HG02970 (cell line): Measurements from ENCODE around the gene CATSPER3.

Source experiments
- ATAC-seq: cut with Tn5 transposase; IDR thresholded peaks from one replicate; pipeline ENCODE4 v1.9.1; 2021; ENCODE audit warnings: mild to moderate bottlenecking, moderate library complexity, moderate number of reproducible peaks; ENCODE audit not compliant: unreplicated experiment, low FRiP score

Gene CATSPER3

DNA sequence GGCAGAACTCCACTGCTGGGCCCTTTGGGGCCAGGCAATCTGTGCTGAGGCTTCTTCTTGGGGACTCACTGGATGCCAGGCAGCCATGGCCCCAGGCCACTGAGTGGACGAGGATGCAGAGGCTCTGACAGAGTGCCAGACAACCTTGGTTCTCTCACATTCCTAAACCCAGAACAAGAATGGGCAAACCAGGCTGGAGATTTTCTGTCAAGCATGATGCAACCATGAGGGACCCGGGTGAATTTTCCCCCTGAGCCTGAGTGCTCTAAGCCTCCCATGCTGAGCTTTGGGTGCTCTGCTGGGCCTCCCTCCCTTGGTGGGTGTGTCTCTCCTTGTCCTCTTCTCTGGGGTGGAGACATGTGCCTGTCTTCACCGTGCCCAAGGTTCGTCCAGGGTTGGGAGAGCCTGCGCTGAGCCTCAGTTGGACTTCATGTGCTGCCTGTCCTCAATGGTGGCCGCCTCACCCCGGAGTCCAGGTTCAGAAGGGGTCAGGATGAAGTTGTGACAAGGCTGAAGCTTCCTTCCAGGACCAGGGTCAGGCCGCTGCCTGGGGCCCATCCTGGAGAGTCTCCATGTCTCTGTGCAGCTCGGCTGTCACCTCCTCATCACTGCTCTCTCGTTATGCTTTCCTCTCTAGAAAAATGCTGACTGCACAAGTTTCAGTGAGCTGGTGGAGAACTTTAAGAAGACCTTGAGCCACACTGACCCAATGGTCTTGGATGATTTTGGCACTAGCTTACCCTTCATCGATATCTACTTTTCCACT lies 42.2 kb downstream of the CATSPER3 start:
- no peak for ATAC-seq

DNA sequence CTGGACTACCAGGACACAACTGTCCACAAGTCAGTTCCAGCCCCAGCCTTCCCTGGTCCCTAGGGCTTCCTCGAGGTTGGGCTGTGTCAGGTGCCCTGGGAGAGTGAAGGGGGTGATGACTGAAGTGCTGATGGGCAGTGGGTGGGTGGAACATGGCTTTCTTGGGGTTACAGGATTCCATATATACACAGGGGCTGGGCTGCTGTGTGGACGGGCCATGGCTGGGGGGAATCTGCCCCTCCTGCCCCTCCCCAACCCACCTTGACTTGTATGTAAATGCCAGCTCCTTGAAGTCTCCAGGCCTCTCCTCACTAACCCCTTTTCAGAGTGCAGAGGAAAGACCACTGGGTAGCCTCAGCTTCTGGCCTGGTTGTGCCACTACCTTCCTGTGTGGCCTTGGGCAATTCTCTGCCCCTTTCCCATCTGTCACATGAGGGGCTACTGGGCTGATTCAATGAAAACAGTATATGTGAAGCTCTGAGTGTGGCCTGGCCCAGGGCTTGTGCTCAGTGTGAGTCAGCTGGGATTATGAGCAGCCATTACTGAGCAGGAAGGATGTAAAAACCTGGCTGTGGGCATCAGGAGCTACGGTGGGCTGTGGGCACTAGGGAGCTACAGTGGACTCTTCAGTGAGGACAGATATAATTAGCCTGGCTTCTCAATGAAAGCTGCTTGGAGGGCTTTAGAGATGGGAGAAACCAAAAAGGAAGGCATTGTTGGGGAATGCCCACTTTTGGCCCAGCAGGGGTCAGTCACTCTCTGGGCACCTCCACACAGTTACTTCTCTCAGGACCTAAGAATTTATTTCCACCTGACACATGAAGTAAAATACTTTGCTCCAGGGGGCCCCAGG lies 43.0 kb downstream of the CATSPER3 start:
- ATAC-seq, result no peak

DNA sequence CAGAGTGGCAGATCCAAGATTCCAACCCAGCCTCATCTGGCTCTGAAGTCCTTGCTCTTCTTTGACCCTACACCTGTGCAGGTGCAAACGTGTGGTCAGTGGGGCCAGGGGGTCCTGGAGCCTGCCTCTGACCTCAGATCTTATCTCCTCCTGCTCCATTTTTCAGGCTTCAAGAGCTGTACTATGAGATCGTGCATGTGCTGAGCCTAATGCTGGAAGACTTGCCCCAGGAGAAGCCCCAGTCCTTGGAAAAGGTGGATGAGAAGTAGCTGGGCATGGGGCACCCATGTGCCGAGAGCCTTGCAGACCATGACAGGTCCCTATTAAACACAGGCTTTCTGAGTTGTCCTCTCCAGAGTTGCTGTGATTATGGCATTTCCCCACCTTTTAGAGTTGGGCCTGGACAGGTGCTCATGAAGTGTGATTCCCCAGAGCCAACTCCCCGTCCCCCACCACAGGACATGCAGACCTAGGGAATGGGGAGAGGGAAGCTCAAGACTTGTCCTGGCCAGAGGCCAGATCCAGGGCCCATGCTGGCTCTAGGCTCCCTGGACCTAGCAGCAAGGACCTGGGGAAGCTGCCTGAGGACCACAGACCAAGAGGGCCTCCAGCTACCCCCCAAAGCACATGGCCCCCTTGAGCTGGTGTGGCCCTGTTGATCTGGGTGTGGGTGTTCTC lies 43.8 kb downstream of the CATSPER3 start:
- ATAC-seq, result no peak

DNA sequence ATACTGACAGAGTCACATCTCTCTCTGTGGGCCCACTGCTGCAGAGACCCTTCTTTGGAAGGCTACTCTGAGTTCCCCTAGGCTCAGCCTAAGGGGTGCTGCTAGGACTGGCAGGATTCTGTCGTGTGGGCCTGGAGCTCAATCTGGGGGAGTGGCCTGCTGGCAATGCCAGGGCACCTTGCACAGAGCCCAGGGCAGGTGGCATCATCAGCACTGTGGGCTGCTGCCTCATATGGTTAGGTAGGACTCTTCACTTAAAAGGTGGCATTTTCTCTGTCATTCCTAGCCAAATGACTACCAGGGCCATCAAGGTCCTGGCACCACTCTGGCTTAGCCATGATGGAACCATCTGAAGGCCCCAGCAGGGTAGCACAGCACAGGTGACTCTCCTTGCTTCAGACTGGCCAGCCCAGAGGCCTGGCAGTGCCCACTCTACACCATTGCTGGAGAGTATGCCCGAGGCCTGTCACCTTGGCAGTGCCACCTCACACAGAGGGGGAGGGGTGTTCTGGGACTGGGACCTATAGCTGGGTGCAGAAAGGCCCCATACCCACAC lies 44.4 kb downstream of the CATSPER3 start:
- ATAC-seq, result no peak

DNA sequence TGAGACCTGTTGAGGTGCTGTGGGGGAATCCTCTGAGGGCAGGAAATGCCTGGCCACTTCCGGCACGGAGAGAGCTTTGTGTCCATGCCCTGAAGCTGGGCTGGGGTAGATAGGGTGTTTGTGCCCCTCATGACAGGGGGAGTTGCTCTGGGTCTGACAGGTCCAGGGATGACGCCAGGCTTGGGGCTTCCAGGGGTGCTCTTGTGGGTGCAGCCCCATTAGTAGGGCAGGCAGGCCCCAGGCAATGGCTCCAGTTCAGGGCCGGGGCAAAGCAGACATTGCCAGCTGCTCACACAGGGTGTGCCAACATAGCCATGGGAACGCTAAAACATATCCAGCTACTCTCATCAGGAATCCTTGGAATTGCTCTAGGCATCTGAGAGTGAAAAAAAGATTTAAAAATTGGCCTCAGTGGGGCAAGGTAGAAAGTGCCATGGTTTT lies 45.3 kb downstream of the CATSPER3 start:
- ATAC-seq, result no peak

DNA sequence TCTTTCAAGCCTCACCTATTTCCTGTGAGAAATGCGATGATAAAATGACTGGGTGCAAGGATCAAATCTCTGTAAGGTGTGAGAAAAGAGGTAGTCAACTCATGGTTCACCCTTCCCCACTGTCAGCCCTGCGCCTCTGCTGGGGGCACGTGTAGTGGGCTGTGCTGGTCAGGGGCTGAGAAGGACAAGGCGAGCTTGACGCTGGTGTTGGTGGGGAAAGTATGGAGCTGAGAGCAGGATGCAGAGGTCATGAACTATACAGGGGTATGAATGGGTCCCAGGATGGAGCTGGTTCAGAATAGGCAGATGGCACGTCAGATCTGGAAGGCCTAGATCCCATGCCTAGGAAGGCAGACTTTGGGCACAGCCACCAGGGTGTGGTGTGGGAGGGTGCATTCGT lies 45.7 kb downstream of the CATSPER3 start:
- no peak for ATAC-seq

DNA sequence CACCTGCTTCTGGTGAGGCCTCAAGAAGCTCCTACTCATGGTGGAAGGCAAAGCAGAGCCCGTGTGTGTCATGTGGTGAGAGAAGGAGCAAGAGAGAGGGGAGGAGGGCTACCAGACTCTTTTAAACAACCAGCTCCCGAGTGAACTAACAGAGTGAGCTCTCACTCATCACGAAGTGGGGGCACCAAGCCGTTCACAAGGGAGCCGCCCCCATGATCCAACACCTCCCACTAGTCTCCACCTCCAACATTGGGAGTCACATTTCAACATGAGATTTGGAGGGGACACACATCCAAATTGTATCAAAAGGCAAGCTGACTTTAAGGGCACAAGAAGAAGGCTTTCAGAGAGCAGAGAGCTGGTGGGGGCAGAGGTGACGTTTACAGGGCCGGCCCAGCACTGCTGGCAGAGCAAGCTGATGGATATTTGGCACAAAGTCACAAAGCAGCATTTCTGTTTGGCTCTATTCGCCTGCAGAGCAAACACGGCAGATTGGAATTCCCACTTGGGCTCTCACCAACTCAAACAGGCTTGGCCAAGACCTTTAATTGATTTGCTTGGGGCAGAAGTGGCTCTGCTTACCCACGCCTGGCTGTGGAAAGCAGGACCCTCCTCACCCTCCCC lies 46.4 kb downstream of the CATSPER3 start:
- no peak for ATAC-seq

DNA sequence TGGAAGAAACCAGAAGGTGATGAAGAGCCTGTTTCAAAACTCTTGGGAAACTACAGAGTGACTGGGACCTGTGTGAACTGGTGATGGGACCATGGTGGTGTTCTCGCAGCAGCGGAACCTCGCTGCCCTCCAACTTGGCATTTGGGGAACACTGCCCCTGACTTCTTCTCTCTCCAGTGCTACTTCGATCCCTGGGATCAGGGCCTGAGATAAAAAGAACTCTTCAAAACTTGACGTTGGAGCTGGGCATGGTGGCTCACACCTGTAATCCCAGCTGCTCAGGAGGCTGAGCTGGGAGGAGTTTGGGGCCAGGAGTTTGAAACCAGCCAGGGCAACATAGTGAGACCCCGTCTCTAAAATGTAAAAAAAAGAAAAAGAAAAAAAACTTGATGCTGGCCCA lies 48.2 kb downstream of the CATSPER3 start:
- no peak for ATAC-seq

DNA sequence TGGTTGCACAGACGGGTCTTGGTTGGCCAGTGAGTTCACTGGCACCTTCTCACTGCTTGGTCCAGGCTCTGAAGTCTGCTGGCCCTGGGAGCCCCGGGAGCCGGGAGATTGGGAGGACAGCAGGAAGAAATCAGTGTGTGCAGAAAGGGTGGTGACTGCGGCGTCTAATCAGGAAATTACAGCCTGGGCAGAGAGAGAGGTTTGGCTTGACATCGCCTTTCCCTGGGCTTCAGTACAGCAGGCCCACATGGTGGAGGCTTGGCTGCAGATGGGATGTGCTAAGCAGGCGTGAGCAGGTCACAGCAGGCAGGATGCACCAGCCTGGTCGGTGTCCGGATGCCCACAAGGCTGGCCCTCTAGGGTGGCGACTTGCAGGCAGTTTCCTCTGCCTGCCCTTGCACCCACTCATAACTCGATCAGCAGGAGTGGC lies 49.2 kb downstream of the CATSPER3 start:
- no peak for ATAC-seq

DNA sequence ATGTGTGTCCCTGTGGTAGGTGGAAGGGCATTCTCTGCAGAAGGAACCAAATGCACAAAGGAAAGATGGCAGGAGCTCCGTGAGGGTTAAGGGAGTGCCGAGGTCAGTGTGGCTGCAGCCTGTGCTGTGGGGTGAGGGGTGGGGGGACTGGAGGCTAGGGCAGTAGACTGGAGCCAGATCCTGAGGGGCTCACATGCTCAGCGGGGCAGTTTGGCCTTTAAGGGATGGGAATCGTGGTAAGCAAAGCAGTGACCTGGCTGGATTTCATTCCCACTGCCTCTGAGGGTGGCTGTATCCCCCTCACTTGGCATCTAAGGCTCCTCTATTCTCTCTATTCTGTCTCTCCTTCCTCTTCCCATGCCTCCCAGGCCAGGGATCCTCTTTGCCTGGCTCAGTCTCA lies 50.8 kb downstream of the CATSPER3 start:
- ATAC-seq, result no peak

DNA sequence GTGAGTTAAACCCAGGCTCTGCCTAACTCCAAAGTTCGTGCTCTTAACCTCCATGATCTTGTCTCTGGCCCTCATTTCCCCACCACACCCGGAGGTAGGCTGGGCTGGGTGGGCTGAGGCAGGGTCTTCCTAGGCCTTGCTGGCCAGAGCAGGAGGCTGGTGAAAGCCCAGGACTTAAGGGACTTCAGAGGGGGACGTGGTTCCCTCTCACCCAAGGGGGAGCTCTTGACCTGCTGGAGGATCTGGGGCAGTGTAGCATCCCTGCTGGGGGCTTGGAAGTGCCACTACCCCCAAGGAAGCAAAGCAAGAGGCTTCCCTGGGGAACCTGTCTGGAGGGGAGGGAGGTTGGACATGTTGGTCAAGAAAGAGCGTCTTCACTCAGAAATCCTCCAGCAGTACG lies 51.6 kb downstream of the CATSPER3 start:
- ATAC-seq, result no peak

DNA sequence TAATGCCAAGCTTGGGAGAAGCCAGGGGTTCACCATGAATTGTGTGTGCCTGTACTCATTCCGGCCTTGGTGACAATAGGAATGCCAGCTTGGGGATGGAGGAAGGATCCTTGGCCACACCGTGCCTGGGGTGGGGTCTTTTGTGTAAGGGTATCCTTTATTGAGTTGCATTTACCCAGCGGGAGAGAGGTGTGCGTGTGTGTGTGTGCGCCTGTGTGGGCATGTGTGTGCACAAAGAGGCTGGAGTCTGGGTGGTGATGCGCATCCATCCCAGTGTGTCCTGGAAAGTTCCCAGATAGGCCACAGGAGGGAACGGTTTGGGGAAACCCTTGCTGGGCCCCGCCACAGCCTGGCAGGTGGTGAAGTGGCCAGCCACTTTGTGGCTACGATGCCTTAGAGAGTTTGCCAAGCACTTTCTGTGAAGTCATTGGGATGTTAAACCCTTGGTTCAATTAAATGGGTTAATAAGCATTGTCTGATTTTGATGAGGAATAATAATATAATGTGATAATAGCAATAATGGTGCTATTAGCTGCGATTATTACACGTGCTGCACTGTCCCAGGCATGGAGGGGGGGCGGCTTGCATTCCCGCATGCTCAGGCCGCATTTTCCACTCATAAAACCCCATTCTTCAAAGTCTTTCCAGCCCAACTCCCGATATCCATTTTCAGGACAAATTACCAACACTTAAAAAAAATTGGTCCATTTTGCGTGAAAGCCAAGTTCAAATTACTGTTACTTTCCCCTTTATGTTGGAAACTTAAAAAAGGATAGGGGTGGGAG lies 52.6 kb downstream of the CATSPER3 start:
- no peak for ATAC-seq

DNA sequence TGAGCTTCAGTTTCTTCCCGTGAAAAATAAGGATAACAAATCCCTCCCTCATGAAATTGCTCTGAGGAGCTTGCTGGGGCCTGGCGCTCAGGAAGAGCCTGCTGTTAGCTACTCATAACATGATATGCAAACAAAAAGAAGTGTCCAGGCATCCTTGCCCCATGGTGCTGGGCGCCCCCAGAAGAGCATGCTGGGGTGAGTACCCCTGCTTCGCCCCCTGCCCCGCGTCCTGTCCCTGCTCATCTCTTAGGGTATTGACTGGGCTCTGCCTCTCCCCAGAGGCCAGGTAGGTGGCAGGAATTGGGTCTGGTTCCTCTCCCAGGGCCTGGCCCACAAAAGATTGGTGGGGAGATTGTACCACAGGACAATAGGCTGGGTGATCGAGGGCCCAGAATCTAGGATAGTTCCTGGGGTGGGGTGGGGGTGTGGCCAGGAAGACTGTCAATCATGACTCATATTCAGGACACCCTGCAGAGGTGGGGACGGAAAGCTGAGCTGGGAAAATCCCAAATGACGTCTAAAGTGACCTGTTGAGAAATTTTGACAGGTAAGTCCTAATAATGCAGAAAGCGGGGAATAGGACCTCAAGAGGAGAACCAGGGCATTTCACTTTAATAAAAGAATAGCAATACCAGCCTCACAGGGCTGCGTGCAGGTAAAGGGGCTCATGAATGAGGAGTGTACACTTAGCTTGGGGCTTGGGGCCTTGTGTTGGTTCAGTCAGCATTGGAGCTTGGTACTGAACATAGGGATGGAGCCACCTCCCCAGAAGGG lies 57.4 kb downstream of the CATSPER3 start:
- no peak for ATAC-seq

DNA sequence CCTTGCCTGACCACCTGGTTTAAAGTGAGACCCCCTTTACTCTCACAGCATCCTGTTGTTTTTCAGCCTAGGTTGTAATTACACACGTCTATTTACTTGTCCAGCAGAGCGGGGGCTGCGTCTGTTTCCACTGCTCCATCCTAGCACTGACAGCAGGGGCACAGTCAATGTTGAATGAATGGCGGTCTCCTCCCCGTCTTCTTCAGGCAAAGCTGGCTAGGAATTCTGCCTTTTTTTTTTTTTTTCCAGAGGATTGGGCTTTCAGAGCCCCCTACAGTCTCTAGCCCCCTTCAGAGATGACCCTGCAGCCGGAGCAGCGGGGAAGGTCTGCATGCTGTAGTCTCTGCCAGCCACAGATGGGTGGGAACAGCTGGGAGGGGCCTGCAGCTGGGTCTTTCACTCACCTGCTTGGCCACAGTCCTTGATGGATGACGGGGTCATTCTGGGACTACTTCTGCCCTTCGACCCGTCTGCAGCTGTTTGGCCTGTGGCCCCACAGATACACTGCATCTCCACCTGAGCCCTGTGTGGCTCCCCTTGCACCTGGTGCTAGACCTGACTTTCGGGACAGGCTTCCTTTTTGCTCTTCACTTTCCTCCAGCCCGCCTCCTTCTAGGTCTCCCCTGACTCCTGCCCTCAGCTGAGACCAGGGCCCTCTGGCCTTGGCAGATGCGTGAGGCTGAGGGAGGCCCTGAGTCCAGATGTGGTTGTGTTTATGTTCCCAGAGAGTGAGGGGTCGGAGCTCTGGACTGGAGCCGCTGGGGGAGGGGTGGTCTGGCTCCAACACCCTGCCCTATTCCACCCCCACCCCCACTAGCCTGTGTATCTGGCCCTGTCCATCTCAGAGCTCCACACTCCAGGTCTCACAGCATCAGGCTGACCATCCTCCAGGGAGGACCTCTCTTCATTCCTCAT lies 58.3 kb downstream of the CATSPER3 start:
- ATAC-seq, result no peak

DNA sequence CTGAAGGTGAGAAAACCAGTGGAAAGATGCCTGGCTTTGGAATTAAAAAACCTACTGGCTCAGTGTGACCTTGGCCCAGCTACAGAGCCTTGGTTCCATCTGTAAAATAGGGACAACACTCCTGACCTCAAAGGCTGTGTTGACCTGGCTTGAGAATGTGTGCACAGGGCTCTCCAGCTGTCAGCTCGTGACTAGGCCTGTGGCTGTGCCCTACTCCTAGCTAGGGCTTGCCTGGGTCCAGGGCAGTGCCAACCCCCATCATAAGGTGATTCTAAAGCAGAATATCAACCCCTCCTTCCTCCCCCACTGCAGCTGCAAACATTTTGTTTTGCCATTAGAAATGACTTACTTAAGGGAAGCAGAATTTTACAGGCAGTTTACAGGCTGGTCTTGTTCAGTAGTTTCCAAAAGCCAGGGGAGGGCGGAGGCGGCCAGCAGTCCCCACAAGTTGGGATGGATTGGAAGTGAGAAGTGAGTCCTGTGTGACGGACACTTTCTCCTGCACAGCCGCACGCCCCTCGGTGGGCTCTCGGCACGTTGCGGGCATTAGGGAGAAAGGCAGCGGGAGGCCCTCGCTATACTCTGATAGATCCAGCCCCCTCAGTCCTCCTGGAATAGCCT lies 59.0 kb downstream of the CATSPER3 start:
- ATAC-seq, result no peak

DNA sequence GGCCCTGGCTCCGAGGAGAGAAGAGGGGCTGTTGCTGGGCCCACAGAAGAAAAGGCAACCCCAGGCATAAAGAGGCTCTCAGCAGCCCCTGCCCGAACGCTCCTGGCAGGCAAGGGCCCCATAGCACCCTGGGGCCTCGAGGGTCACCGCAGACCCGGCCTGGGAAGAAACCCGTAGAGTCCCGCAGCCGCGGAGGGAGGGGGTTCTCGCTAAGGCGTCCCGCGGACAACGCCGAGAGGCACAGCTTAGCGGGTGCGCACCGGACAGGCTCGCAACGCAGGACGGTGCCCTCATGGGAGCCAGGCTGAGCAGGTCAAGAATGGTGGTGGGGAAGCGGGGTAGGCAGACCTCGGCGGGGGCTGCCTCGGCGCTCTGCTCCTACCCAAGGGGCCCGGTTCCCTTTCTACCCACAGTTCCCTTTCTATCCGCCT lies 59.6 kb downstream of the CATSPER3 start:
- ATAC-seq, result no peak
